ENCODE measurements around the gene MYO1E.

- TF ChIP-seq CBFB (CRISPR knock-in tag; IDR thresholded peaks at IDR 0.05; ENCODE audit: low read depth) (no peak), E2F1 (CRISPR knock-in tag; IDR thresholded peaks at IDR 0.05) (no peak), CTCF (IDR thresholded peaks at IDR 0.05) (no peak), SMAD4 (CRISPR knock-in tag; IDR thresholded peaks at IDR 0.05) (no peak), ZNF263 (CRISPR knock-in tag; IDR thresholded peaks at IDR 0.05; ENCODE audit: low read depth) (no peak), FOXJ3 (CRISPR knock-in tag; IDR thresholded peaks at IDR 0.05; ENCODE audit: borderline replicate concordance) (no peak), NR3C1 (CRISPR knock-in tag; conservative IDR thresholded peaks at IDR 0.05; ENCODE audit: low read depth) (no peak)
Observed at GRCh38 chr15:59251001-59251845, 121.4 kb downstream of the MYO1E start.
